Measurements from ENCODE around the gene PROM1. TPM values are rescaled to one million over a fixed set of nuclear protein-coding genes. Genes with fewer than 3 reads are reported as not detected.

Gene PROM1
- total RNA-seq, 1 experiment from 2014 or later = 65.1 TPM

- Mint-ChIP-seq H3K4me3 (no peak overlapping the region), H3K9me3 (peaks cover 7% of the 10 kb centered on the region), H3K4me1 (peaks cover 35% of the 10 kb centered on the region), H3K27me3 (ENCODE audit: low read depth) (no peaks in the 10 kb centered on the region), H3K36me3 (peaks cover 43% of the 10 kb centered on the region), H3K27ac (no peak overlapping the region; the same call in 1 of the 2 replicates)
- DNase-seq (ENCODE audit: low spot score) (no peak), ATAC-seq (no peak)
- ChIA-PET POLR2A (no interaction called here), CTCF (no interaction called here)
- TF ChIP-seq HMGXB4 (CRISPR knock-in tag; IDR thresholded peaks at IDR 0.05) (no peak), SOX15 (CRISPR knock-in tag; IDR thresholded peaks at IDR 0.05) (no peak), ZMAT4 (CRISPR knock-in tag; IDR thresholded peaks at IDR 0.05) (no peak), ZNF416 (CRISPR knock-in tag; IDR thresholded peaks at IDR 0.05) (no peak), TEAD1 (CRISPR knock-in tag; IDR thresholded peaks at IDR 0.05) (no peak), RELA (CRISPR knock-in tag; IDR thresholded peaks at IDR 0.05; ENCODE audit: borderline replicate concordance) (no peak), SMAD4 (CRISPR knock-in tag; IDR thresholded peaks at IDR 0.05) (no peak), NFE2L1 (CRISPR knock-in tag; IDR thresholded peaks at IDR 0.05) (no peak), USF2 (CRISPR knock-in tag; IDR thresholded peaks at IDR 0.05) (no peak), SMAD3 (CRISPR knock-in tag; IDR thresholded peaks at IDR 0.05; ENCODE audit: borderline replicate concordance) (no peak), USF1 (CRISPR knock-in tag; IDR thresholded peaks at IDR 0.05) (no peak), ZNF671 (CRISPR knock-in tag; IDR thresholded peaks at IDR 0.05) (no peak), ZNF281 (CRISPR knock-in tag; IDR thresholded peaks at IDR 0.05) (no peak)
These were observed 18.8 kb downstream of the PROM1 start for GRCh38 chr4:16065066-16065465.

GRCh38 chr4:16062601-16063000 is 21.2 kb downstream of the PROM1 start:
- Mint-ChIP-seq H3K4me1 (peaks cover 14% of the 10 kb centered on the region), H3K4me3 (no peak overlapping the region), H3K27me3 (ENCODE audit: low read depth) (no peaks in the 10 kb centered on the region), H3K9me3 (peaks cover 7% of the 10 kb centered on the region), H3K27ac (peak overlapping the region; percentile 33; the same call in 1 of the 2 replicates), H3K36me3 (peaks cover 40% of the 10 kb centered on the region)
- CTCF ChIA-PET = no interaction called here
- TF ChIP-seq ZNF396 (CRISPR knock-in tag; IDR thresholded peaks at IDR 0.05; ENCODE audit: borderline replicate concordance) (no peak), ETV6 (CRISPR knock-in tag; IDR thresholded peaks at IDR 0.05) (no peak), ZNF281 (CRISPR knock-in tag; IDR thresholded peaks at IDR 0.05) (no peak), HMGA2 (CRISPR knock-in tag; IDR thresholded peaks at IDR 0.05) (no peak), ZNF219 (CRISPR knock-in tag; IDR thresholded peaks at IDR 0.05; ENCODE audit: borderline replicate concordance) (no peak), CBFB (CRISPR knock-in tag; IDR thresholded peaks at IDR 0.05; ENCODE audit: low read depth) (no peak), AFF4 (CRISPR knock-in tag; IDR thresholded peaks at IDR 0.05; ENCODE audit: borderline replicate concordance) (no peak)
- POLR2A ChIA-PET = no interaction called here
- DNase-seq (ENCODE audit: low spot score) = no peak
- no peak for ATAC-seq
